ENCODE results near the gene AMPD3. TPM values are rescaled to one million over a fixed set of nuclear protein-coding genes. Genes with fewer than 3 reads are reported as not detected.

The AMPD3 gene
- polyA plus RNA-seq, 1 experiment: 11.1 TPM

GRCh38 chr11:10497371-10498021 lies 42.4 kb downstream of the AMPD3 start:
- H3K36me3 ChIP-seq (ENCODE audit: control insufficient read depth, insufficient read depth, low read length): peaks cover 50% of the 10 kb centered on the region

DNA sequence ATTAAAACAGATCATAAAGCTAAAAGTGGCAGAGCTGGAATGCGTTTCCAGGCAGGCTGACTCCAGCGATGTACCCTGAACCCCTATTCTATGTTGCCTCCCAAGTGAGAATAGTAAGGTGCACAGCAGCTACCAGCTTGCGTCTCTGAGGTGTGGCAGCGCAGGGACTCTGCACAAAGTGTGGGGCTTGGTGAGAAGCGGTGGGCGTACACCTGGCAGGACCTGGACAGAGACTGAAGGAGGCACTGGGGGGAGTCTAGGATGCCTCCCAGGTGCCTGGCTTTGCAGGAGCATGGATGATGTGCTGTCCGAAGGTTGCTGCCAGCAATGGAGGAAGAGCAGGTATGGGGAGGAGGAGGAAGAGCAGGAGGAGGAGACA lies 42.9 kb downstream of the AMPD3 start:
- TF ChIP-seq CTCF (IDR thresholded peaks at IDR 0.05; ENCODE audit: insufficient read depth, low read depth, low read length): no peak
- H3K27me3 ChIP-seq (ENCODE audit: control insufficient read depth, insufficient read depth, low read length): no peaks in the 10 kb centered on the region
- no peak for DNase-seq (ENCODE audit: low read depth)
- no peak overlapping the region for H3K4me3 ChIP-seq (ENCODE audit: low read depth, low read length)
- peaks cover 53% of the 10 kb centered on the region for H3K36me3 ChIP-seq (ENCODE audit: control insufficient read depth, insufficient read depth, low read length)
- CTCF ChIA-PET: no interaction called here
- POLR2A ChIA-PET: no interaction called here

More at GRCh38 chr11:10497371-10498021, 42.4 kb downstream of the AMPD3 start:
- Histone ChIP-seq H3K4me3 (ENCODE audit: low read depth, low read length) (no peak overlapping the region), H3K27me3 (ENCODE audit: control insufficient read depth, insufficient read depth, low read length) (no peaks in the 10 kb centered on the region)
- CTCF ChIA-PET: no interaction called here
- POLR2A ChIA-PET: no interaction called here
- TF ChIP-seq CTCF (IDR thresholded peaks at IDR 0.05; ENCODE audit: insufficient read depth, low read depth, low read length): no peak
- no peak for DNase-seq (ENCODE audit: low read depth)

- Histone ChIP-seq H3K36me3 (ENCODE audit: control insufficient read depth, insufficient read depth, low read length) (peaks cover 47% of the 10 kb centered on the region), H3K4me3 (ENCODE audit: low read depth, low read length) (no peak overlapping the region), H3K27me3 (ENCODE audit: control insufficient read depth, insufficient read depth, low read length) (no peaks in the 10 kb centered on the region)
- DNase-seq (ENCODE audit: low read depth): no peak
- ChIA-PET CTCF (no interaction called here), POLR2A (no interaction called here)
- no peak for TF ChIP-seq CTCF (IDR thresholded peaks at IDR 0.05; ENCODE audit: insufficient read depth, low read depth, low read length)
Measured at GRCh38 chr11:10498426-10499250, 43.6 kb downstream of the AMPD3 start.

- ChIA-PET POLR2A (no interaction called here), CTCF (no interaction called here)
- no peaks in the 10 kb centered on the region for H3K27me3 ChIP-seq (ENCODE audit: control insufficient read depth, insufficient read depth, low read length)
- H3K36me3 ChIP-seq (ENCODE audit: control insufficient read depth, insufficient read depth, low read length): peaks cover 47% of the 10 kb centered on the region
- TF ChIP-seq CTCF (IDR thresholded peaks at IDR 0.05; ENCODE audit: insufficient read depth, low read depth, low read length): no peak
- no peak overlapping the region for H3K4me3 ChIP-seq (ENCODE audit: low read depth, low read length)
- no peak for DNase-seq (ENCODE audit: low read depth)
Measured at GRCh38 chr11:10499452-10499851, 44.4 kb downstream of the AMPD3 start.

GRCh38 chr11:10499874-10500601 lies 45.0 kb downstream of the AMPD3 start:
- ChIA-PET CTCF (no interaction called here), POLR2A (no interaction called here)
- H3K36me3 ChIP-seq (ENCODE audit: control insufficient read depth, insufficient read depth, low read length): peaks cover 45% of the 10 kb centered on the region
- DNase-seq (ENCODE audit: low read depth): no peak
- H3K4me3 ChIP-seq (ENCODE audit: low read depth, low read length): no peak overlapping the region
- H3K27me3 ChIP-seq (ENCODE audit: control insufficient read depth, insufficient read depth, low read length): no peaks in the 10 kb centered on the region
- no peak for TF ChIP-seq CTCF (IDR thresholded peaks at IDR 0.05; ENCODE audit: insufficient read depth, low read depth, low read length)
